Prostate gland (tissue), 2 donors: ENCODE measurements around the gene KCTD3.

Experiments used
- POLR2A ChIP-seq: fragments of 450-650 bp; IDR thresholded peaks from one replicate; pipeline ENCODE4 v1.6.1; 2016; ENCODE audit warnings: antibody characterized with exemption, mild to moderate bottlenecking
- POLR2AphosphoS5 ChIP-seq: sonication (generic); formaldehyde crosslinking; IDR thresholded peaks from one replicate; pipeline ENCODE4 v1.6.1; 2017; ENCODE audit warnings: antibody characterized with exemption
- TF ChIP-seq, protein P1 (sequence below), 4 experiments: fragments of 200-600 bp in 2 of 4; fragments of 450-650 bp in 2 of 4; sonication (generic) in 2 of 4; IDR thresholded peaks; 1 replicate in 3 of 4; 2 replicates in 1 of 4; pipeline ENCODE4 v1.5.1; 2016 to 2019; ENCODE audit warnings: antibody characterized with exemption in 4 of 4, mild to moderate bottlenecking in 2 of 4, moderate library complexity in 2 of 4

DNA sequence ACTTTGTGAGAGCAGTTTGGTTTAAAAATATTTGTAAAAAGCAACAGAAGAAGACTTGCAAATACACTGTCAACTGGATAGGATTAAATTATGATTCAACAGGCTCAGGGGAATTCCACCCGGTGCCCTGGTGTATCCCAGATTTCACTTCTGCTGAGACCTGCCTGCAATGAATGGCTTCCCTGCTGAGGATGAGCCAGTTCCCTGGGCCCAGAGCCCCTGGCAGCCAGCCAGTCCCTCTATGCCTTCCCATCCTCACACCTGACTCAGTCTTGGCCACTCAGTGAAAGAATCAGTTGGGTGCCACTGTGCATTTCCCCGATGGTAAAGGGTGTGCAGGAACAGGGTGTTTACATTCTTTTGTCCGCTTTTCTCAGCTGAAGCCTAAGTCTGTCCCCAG is 64.4 kb downstream of the KCTD3 start:
- TF ChIP-seq, protein P1, sequence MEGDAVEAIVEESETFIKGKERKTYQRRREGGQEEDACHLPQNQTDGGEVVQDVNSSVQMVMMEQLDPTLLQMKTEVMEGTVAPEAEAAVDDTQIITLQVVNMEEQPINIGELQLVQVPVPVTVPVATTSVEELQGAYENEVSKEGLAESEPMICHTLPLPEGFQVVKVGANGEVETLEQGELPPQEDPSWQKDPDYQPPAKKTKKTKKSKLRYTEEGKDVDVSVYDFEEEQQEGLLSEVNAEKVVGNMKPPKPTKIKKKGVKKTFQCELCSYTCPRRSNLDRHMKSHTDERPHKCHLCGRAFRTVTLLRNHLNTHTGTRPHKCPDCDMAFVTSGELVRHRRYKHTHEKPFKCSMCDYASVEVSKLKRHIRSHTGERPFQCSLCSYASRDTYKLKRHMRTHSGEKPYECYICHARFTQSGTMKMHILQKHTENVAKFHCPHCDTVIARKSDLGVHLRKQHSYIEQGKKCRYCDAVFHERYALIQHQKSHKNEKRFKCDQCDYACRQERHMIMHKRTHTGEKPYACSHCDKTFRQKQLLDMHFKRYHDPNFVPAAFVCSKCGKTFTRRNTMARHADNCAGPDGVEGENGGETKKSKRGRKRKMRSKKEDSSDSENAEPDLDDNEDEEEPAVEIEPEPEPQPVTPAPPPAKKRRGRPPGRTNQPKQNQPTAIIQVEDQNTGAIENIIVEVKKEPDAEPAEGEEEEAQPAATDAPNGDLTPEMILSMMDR (IDR thresholded peaks at IDR 0.05) = no peak
- TF ChIP-seq POLR2A (no peak), POLR2AphosphoS5 (no peak)
